Measurements from ENCODE around the gene CDK5.

Gene CDK5

GRCh38 chr7:151062111-151062398 is 4.4 kb upstream of the CDK5 start:
- H3K27ac ChIP-seq = no peak overlapping the region
- TF ChIP-seq CTCF (conservative IDR thresholded peaks at IDR 0.05) = no peak

GRCh38 chr7:151061213-151062110 is 3.8 kb upstream of the CDK5 start:
- TF ChIP-seq CTCF (conservative IDR thresholded peaks at IDR 0.05) = no peak
- peak overlapping the region; percentile 92 for H3K27ac ChIP-seq

- peak overlapping the region; percentile 92 for H3K27ac ChIP-seq
- no peak for TF ChIP-seq CTCF (conservative IDR thresholded peaks at IDR 0.05)
These were observed 2.9 kb upstream of the CDK5 start for GRCh38 chr7:151060416-151061212.

- H3K27ac ChIP-seq = peak overlapping the region; percentile 92
These were observed 2.4 kb upstream of the CDK5 start for GRCh38 chr7:151060113-151060415.

GRCh38 chr7:151059367-151060112 is 1.8 kb upstream of the CDK5 start, which contains the start of gene SLC4A2:
SLC4A2 (plus strand) TSS chr7:151059589; CDS start chr7:151061988, 2,399 bp downstream.
- H3K27ac ChIP-seq = peak within 1 kb of the TSS; percentile 92
- peak; percentile 63 for TF ChIP-seq CTCF (conservative IDR thresholded peaks at IDR 0.05)

More at GRCh38 chr7:151060113-151060415, 2.4 kb upstream of the CDK5 start:
- 0 out of 2 replicates have a peak, but pooled peaks have one; percentile 15 for TF ChIP-seq CTCF (conservative IDR thresholded peaks at IDR 0.05)

- TF ChIP-seq CTCF (conservative IDR thresholded peaks at IDR 0.05) = no peak
- peak overlapping the region; percentile 92 for H3K27ac ChIP-seq
These were observed 1.2 kb upstream of the CDK5 start for GRCh38 chr7:151058781-151059366.
